WTC11 (cell line): ENCODE data around the gene NLGN1. TPM values are rescaled to one million over a fixed set of nuclear protein-coding genes. Genes with fewer than 3 reads are reported as not detected.

Experiments used
- ATAC-seq: fragments of 200-7000 bp; cut with Tn5 transposase; 2 replicates; pipeline ENCODE4 v1.10.0; 2021; ENCODE audit warnings: mild to moderate bottlenecking, moderate library complexity
- CTCF ChIA-PET: fragments of 300-600 bp; sonication (Branson Sonifier 250); formaldehyde crosslinking; loops from one replicate; lab custom pipeline; 2021; ENCODE audit warnings: antibody characterized with exemption; lab: Charles Lee
- POLR2A ChIA-PET: fragments of 350-600 bp; sonication (Branson Sonifier 250); formaldehyde crosslinking; loops from one replicate; lab custom pipeline; 2021; ENCODE audit warnings: antibody characterized with exemption; lab: Charles Lee
- DNase-seq: peaks from one replicate; pipeline ENCODE4 v3.0.0; 2021; ENCODE audit warnings: low spot score
- H3K27ac Mint-ChIP-seq: 2 replicates; pipeline ENCODE4 v1.8.0; 2021; ENCODE audit warnings: mixed read lengths
- H3K27me3 Mint-ChIP-seq: 2 replicates; pipeline ENCODE4 v1.8.0; 2021; ENCODE audit warnings: low read depth, mild to moderate bottlenecking, moderate library complexity, mixed read lengths
- H3K36me3 Mint-ChIP-seq: 2 replicates; pipeline ENCODE4 v1.8.0; 2021; ENCODE audit warnings: mixed read lengths
- H3K4me1 Mint-ChIP-seq: 2 replicates; pipeline ENCODE4 v1.8.0; 2022; ENCODE audit warnings: mixed read lengths
- H3K4me3 Mint-ChIP-seq: 2 replicates; pipeline ENCODE4 v1.8.0; 2021; ENCODE audit warnings: mild to moderate bottlenecking, moderate library complexity, mixed read lengths
- H3K9me3 Mint-ChIP-seq: 2 replicates; pipeline ENCODE4 v1.8.0; 2021; ENCODE audit warnings: mixed read lengths
- CBFB ChIP-seq: sonication (generic); formaldehyde crosslinking; IDR thresholded peaks from 2 replicates; pipeline ENCODE4 v1.8.1; 2022; ENCODE audit warnings: mild to moderate bottlenecking, low read depth, missing genetic modification reagents
- CREB1 ChIP-seq: sonication (generic); formaldehyde crosslinking; IDR thresholded peaks from 2 replicates; pipeline ENCODE4 v1.8.0; 2023; ENCODE audit warnings: mild to moderate bottlenecking, missing genetic modification reagents
- ESRRA ChIP-seq: sonication (generic); formaldehyde crosslinking; IDR thresholded peaks from 2 replicates; pipeline ENCODE4 v1.8.1; 2022; ENCODE audit warnings: mild to moderate bottlenecking, missing genetic modification reagents, borderline replicate concordance
- ETV6 ChIP-seq: sonication (generic); formaldehyde crosslinking; IDR thresholded peaks from 2 replicates; pipeline ENCODE4 v1.8.1; 2022; ENCODE audit warnings: mild to moderate bottlenecking, missing genetic modification reagents
- FOXJ3 ChIP-seq: sonication (generic); formaldehyde crosslinking; IDR thresholded peaks from 2 replicates; pipeline ENCODE4 v1.9.0; 2021; ENCODE audit warnings: missing genetic modification reagents, mild to moderate bottlenecking, borderline replicate concordance
- FOXK1 ChIP-seq: sonication (generic); formaldehyde crosslinking; IDR thresholded peaks from 2 replicates; pipeline ENCODE4 v1.8.0; 2022; ENCODE audit warnings: mild to moderate bottlenecking, moderate library complexity, missing genetic modification reagents
- IRF2 ChIP-seq: sonication (generic); formaldehyde crosslinking; IDR thresholded peaks from 2 replicates; pipeline ENCODE4 v1.8.0; 2022; ENCODE audit warnings: low read depth, missing genetic modification reagents, borderline replicate concordance
- JUN ChIP-seq: sonication (generic); formaldehyde crosslinking; IDR thresholded peaks from 2 replicates; pipeline ENCODE4 v1.8.0; 2023; ENCODE audit warnings: mild to moderate bottlenecking, missing genetic modification reagents
- MYBL2 ChIP-seq: sonication (generic); formaldehyde crosslinking; IDR thresholded peaks from 2 replicates; pipeline ENCODE4 v1.8.1; 2023; ENCODE audit warnings: mild to moderate bottlenecking, moderate library complexity, missing genetic modification reagents
- NR1H2 ChIP-seq: sonication (generic); formaldehyde crosslinking; IDR thresholded peaks from 2 replicates; pipeline ENCODE4 v1.9.0; 2021; ENCODE audit warnings: mild to moderate bottlenecking, moderate library complexity, missing genetic modification reagents
- NR3C1 ChIP-seq: sonication (generic); formaldehyde crosslinking; conservative IDR thresholded peaks from 2 replicates; pipeline ENCODE4 v1.8.1; 2023; ENCODE audit warnings: low read depth, mild to moderate bottlenecking, missing genetic modification reagents
- PRRX2 ChIP-seq: fragments of 250-450 bp; sonication (Bioruptor Pico); IDR thresholded peaks from 2 replicates; pipeline ENCODE4 v1.8.0; 2021; ENCODE audit warnings: mild to moderate bottlenecking
- RORB ChIP-seq: fragments of 250-450 bp; sonication (Bioruptor Pico); IDR thresholded peaks from 2 replicates; pipeline ENCODE4 v1.9.0; 2021; ENCODE audit warnings: mild to moderate bottlenecking
- TCF7 ChIP-seq: sonication (generic); formaldehyde crosslinking; IDR thresholded peaks from 2 replicates; pipeline ENCODE4 v1.8.0; 2022; ENCODE audit warnings: mild to moderate bottlenecking, low read depth, missing genetic modification reagents, moderate library complexity
- TEAD1 ChIP-seq: sonication (generic); formaldehyde crosslinking; IDR thresholded peaks from 2 replicates; pipeline ENCODE4 v1.8.0; 2022; ENCODE audit warnings: mild to moderate bottlenecking, missing genetic modification reagents
- TP53 ChIP-seq: sonication (generic); formaldehyde crosslinking; IDR thresholded peaks from 2 replicates; pipeline ENCODE4 v1.8.1; 2023; ENCODE audit warnings: mild to moderate bottlenecking, missing genetic modification reagents
- ZNF219 ChIP-seq: sonication (generic); formaldehyde crosslinking; IDR thresholded peaks from 2 replicates; pipeline ENCODE4 v1.8.0; 2023; ENCODE audit warnings: missing genetic modification reagents, mild to moderate bottlenecking, borderline replicate concordance
- ZNF416 ChIP-seq: fragments of 250-450 bp; sonication (Bioruptor Pico); IDR thresholded peaks from 2 replicates; pipeline ENCODE4 v1.9.0; 2021; ENCODE audit warnings: mild to moderate bottlenecking, inconsistent platforms
- ZNF423 ChIP-seq: fragments of 250-450 bp; sonication (Bioruptor Pico); IDR thresholded peaks from 2 replicates; pipeline ENCODE4 v2.1.2; 2022; ENCODE audit warnings: mild to moderate bottlenecking, moderate library complexity
- total RNA-seq: library from RNA; stranded (reverse); gene quantifications from 3 replicates; pipeline ENCODE4 v1.2.3, GENCODE V29; 2021
- TF ChIP-seq, protein P1 (sequence below): sonication (generic); formaldehyde crosslinking; IDR thresholded peaks from 2 replicates; pipeline ENCODE4 v1.8.1; 2023; ENCODE audit warnings: mild to moderate bottlenecking, missing genetic modification reagents, moderate library complexity
- TF ChIP-seq, protein P2 (sequence below): sonication (generic); formaldehyde crosslinking; IDR thresholded peaks from 2 replicates; pipeline ENCODE4 v1.8.0; 2022; ENCODE audit warnings: mild to moderate bottlenecking, missing genetic modification reagents
- TF ChIP-seq, protein P3 (sequence below): fragments of 250-450 bp; sonication (Bioruptor Pico); IDR thresholded peaks from 2 replicates; pipeline ENCODE4 v1.9.0; 2021; ENCODE audit warnings: moderate library complexity, mild to moderate bottlenecking, inconsistent platforms, borderline replicate concordance
- TF ChIP-seq, protein P4 (sequence below): sonication (generic); formaldehyde crosslinking; IDR thresholded peaks from 2 replicates; pipeline ENCODE4 v1.8.0; 2022; ENCODE audit warnings: mild to moderate bottlenecking, missing genetic modification reagents
- TF ChIP-seq, protein P5 (sequence below): sonication (generic); formaldehyde crosslinking; conservative IDR thresholded peaks from 2 replicates; pipeline ENCODE4 v1.8.1; 2022; ENCODE audit warnings: mild to moderate bottlenecking, missing genetic modification reagents
- TF ChIP-seq, protein P6 (sequence below): sonication (generic); formaldehyde crosslinking; IDR thresholded peaks from 2 replicates; pipeline ENCODE4 v1.8.1; 2023; ENCODE audit warnings: mild to moderate bottlenecking, missing genetic modification reagents, moderate library complexity
- TF ChIP-seq, protein P7 (sequence below): sonication (generic); formaldehyde crosslinking; IDR thresholded peaks from 2 replicates; pipeline ENCODE4 v1.8.0; 2022; ENCODE audit warnings: mild to moderate bottlenecking, missing genetic modification reagents
- TF ChIP-seq, protein P8 (sequence below): fragments of 250-450 bp; sonication (Bioruptor Pico); IDR thresholded peaks from 2 replicates; pipeline ENCODE4 v2.1.2; 2022; ENCODE audit warnings: mild to moderate bottlenecking, moderate library complexity
- TF ChIP-seq, protein P9 (sequence below): sonication (generic); formaldehyde crosslinking; IDR thresholded peaks from 2 replicates; pipeline ENCODE4 v1.8.0; 2023; ENCODE audit warnings: missing genetic modification reagents

Gene NLGN1
- total RNA-seq, 1 experiment from 2014 or later = 12.4 TPM

DNA sequence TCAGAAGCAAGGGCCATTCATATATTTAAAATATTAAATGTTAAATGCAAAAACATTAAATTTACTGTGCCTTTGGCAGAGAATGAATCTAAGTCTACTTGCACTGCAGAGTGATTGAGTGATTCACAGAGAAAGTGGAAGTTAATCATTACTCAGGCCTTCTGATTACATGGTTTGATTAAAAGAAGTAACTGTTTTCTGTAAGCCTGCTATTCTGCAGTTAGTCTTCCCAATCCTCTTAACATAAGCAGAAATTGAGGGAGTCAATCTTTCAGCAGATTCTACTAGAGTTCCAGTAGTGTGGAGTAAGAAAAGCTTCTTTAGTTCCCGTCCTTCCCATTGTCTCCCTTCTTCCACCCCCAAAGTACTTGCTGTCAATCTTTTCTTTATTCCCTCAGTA, 1.5 kb downstream of the NLGN1 start:
- Mint-ChIP-seq H3K27ac (no peak overlapping the region), H3K27me3 (peaks cover 9% of the 10 kb centered on the region), H3K9me3 (no peaks in the 10 kb centered on the region), H3K36me3 (no peaks in the 10 kb centered on the region), H3K4me3 (peak overlapping the region; percentile 98), H3K4me1 (peaks cover 37% of the 10 kb centered on the region)
- DNase-seq (no peak), ATAC-seq (no peak)
- POLR2A ChIA-PET = no interaction called here
- CTCF ChIA-PET = no interaction called here
- TF ChIP-seq JUN (CRISPR knock-in tag) (no peak), FOXJ3 (CRISPR knock-in tag) (no peak), CBFB (no peak), RORB (no peak), CREB1 (CRISPR knock-in tag) (no peak), ZNF219 (CRISPR knock-in tag) (no peak), ETV6 (no peak), PRRX2 (CRISPR knock-in tag) (no peak), NR1H2 (CRISPR knock-in tag) (no peak), ESRRA (no peak)
- TF ChIP-seq, protein P1, sequence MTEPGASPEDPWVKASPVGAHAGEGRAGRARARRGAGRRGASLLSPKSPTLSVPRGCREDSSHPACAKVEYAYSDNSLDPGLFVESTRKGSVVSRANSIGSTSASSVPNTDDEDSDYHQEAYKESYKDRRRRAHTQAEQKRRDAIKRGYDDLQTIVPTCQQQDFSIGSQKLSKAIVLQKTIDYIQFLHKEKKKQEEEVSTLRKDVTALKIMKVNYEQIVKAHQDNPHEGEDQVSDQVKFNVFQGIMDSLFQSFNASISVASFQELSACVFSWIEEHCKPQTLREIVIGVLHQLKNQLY (CRISPR knock-in tag) = no peak
- TF ChIP-seq, protein P2, sequence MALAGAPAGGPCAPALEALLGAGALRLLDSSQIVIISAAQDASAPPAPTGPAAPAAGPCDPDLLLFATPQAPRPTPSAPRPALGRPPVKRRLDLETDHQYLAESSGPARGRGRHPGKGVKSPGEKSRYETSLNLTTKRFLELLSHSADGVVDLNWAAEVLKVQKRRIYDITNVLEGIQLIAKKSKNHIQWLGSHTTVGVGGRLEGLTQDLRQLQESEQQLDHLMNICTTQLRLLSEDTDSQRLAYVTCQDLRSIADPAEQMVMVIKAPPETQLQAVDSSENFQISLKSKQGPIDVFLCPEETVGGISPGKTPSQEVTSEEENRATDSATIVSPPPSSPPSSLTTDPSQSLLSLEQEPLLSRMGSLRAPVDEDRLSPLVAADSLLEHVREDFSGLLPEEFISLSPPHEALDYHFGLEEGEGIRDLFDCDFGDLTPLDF (CRISPR knock-in tag) = no peak
- TF ChIP-seq, protein P3, sequence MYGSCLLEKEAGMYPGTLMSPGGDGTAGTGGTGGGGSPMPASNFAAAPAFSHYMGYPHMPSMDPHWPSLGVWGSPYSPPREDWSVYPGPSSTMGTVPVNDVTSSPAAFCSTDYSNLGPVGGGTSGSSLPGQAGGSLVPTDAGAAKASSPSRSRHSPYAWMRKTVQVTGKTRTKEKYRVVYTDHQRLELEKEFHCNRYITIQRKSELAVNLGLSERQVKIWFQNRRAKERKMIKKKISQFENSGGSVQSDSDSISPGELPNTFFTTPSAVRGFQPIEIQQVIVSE (CRISPR knock-in tag) = no peak
- TF ChIP-seq, protein P4, sequence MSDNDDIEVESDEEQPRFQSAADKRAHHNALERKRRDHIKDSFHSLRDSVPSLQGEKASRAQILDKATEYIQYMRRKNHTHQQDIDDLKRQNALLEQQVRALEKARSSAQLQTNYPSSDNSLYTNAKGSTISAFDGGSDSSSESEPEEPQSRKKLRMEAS = no peak
- TF ChIP-seq, protein P5, sequence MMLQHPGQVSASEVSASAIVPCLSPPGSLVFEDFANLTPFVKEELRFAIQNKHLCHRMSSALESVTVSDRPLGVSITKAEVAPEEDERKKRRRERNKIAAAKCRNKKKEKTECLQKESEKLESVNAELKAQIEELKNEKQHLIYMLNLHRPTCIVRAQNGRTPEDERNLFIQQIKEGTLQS (CRISPR knock-in tag) = no peak
- TF ChIP-seq, protein P6, sequence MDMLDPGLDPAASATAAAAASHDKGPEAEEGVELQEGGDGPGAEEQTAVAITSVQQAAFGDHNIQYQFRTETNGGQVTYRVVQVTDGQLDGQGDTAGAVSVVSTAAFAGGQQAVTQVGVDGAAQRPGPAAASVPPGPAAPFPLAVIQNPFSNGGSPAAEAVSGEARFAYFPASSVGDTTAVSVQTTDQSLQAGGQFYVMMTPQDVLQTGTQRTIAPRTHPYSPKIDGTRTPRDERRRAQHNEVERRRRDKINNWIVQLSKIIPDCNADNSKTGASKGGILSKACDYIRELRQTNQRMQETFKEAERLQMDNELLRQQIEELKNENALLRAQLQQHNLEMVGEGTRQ (CRISPR knock-in tag) = no peak

DNA sequence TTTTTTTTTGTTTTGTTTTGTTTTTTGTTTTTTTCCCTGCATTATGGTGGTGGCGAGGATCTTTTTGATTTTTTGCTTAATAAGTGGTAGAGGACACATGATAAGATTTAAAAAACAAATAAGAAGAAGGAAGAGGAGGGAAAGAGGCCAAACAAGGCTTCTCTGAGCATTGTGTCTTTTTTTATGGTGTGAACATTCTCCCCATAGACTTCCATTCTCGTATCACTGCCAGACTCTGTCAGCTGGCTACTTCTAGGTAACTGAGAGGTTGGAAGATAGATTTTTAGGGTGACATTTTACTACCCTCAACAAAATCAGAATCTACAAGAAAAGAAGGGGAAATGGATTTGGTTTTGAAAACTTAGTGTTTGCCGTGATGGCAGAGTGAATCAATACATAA, 3.8 kb downstream of the NLGN1 start:
- TF ChIP-seq FOXK1 (CRISPR knock-in tag) = no peak
- TF ChIP-seq, protein P7, sequence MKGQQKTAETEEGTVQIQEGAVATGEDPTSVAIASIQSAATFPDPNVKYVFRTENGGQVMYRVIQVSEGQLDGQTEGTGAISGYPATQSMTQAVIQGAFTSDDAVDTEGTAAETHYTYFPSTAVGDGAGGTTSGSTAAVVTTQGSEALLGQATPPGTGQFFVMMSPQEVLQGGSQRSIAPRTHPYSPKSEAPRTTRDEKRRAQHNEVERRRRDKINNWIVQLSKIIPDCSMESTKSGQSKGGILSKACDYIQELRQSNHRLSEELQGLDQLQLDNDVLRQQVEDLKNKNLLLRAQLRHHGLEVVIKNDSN = no peak
- no peak for TF ChIP-seq ZNF423 (CRISPR knock-in tag)
- TF ChIP-seq TEAD1 = no peak
- Mint-ChIP-seq H3K9me3 (no peaks in the 10 kb centered on the region), H3K27me3 (peaks cover 7% of the 10 kb centered on the region), H3K4me3 (no peak overlapping the region), H3K4me1 (peaks cover 28% of the 10 kb centered on the region), H3K27ac (no peak overlapping the region), H3K36me3 (no peaks in the 10 kb centered on the region)
- POLR2A ChIA-PET = no interaction called here
- DNase-seq (no peak), ATAC-seq (no peak)
- CTCF ChIA-PET = no interaction called here

DNA sequence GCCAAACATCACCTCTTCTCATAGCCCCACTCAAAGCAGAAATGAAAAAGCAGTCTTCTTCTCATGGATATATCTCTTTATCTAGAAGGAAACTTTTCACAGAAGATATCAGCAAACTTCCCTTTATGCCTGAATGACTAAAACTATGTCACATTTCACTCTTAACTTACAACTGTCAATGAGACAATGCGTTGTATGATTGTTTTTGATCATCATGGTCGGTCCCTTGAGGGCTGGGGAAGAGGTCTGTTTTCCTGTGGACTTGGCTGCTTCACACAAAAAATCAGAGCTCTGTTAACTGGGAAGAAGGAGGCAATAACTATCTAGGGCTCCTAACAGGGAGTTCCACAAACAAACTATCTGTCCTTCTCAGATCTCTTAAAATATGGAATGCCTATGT, 5.1 kb downstream of the NLGN1 start:
- Mint-ChIP-seq H3K4me3 (no peak overlapping the region), H3K9me3 (no peaks in the 10 kb centered on the region), H3K27ac (no peak overlapping the region), H3K36me3 (no peaks in the 10 kb centered on the region), H3K27me3 (no peaks in the 10 kb centered on the region), H3K4me1 (peaks cover 25% of the 10 kb centered on the region)
- DNase-seq (no peak), ATAC-seq (no peak)
- POLR2A ChIA-PET = no interaction called here
- CTCF ChIA-PET = no interaction called here
- TF ChIP-seq, protein P8, sequence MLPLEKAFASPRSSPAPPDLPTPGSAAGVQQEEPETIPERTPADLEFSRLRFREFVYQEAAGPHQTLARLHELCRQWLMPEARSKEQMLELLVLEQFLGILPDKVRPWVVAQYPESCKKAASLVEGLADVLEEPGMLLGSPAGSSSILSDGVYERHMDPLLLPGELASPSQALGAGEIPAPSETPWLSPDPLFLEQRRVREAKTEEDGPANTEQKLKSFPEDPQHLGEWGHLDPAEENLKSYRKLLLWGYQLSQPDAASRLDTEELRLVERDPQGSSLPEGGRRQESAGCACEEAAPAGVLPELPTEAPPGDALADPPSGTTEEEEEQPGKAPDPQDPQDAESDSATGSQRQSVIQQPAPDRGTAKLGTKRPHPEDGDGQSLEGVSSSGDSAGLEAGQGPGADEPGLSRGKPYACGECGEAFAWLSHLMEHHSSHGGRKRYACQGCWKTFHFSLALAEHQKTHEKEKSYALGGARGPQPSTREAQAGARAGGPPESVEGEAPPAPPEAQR (CRISPR knock-in tag) = no peak
- TF ChIP-seq IRF2 (CRISPR knock-in tag) (no peak), MYBL2 (no peak), NR3C1 (CRISPR knock-in tag) (no peak), TCF7 (CRISPR knock-in tag) (no peak), ZNF416 (CRISPR knock-in tag) (no peak), TP53 (CRISPR knock-in tag) (no peak)
- TF ChIP-seq, protein P5 (CRISPR knock-in tag) = no peak
- TF ChIP-seq, protein P9, sequence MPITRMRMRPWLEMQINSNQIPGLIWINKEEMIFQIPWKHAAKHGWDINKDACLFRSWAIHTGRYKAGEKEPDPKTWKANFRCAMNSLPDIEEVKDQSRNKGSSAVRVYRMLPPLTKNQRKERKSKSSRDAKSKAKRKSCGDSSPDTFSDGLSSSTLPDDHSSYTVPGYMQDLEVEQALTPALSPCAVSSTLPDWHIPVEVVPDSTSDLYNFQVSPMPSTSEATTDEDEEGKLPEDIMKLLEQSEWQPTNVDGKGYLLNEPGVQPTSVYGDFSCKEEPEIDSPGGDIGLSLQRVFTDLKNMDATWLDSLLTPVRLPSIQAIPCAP (CRISPR knock-in tag) = no peak
